ENCODE measurements around the gene SPAST. TPM values are rescaled to one million over a fixed set of nuclear protein-coding genes. Genes with fewer than 3 reads are reported as not detected.
"Not testable (repeated sequence)": the region's sequence is repeated elsewhere in the genome, so short reads cannot be mapped to it uniquely, and the experiment has no call there.

SPAST gene
- total RNA-seq, 4 donors from 2014 or later: 17.5 to 24.2 (median 20.1) TPM

- DNase-seq (ENCODE audit: low spot score in 2 of 2): no peak
- H3K27ac ChIP-seq: no peak overlapping the region
- WGBS: 95% methylated on average over 2 of the region's 2 CpGs
- no peaks in the 10 kb centered on the region for H3K9me3 ChIP-seq
- H3K36me3 ChIP-seq: peaks cover 49% of the 10 kb centered on the region
- H3K4me3 ChIP-seq: no peak overlapping the region
- H3K4me1 ChIP-seq: no peaks in the 10 kb centered on the region
- no peaks in the 10 kb centered on the region for H3K27me3 ChIP-seq
- TF ChIP-seq POLR2A (IDR thresholded peaks at IDR 0.05) (no peak), EP300 (IDR thresholded peaks at IDR 0.05) (no peak), CTCF (IDR thresholded peaks at IDR 0.05) (no peak), POLR2AphosphoS5 (IDR thresholded peaks at IDR 0.05) (no peak)
Measured at GRCh38 chr2:32129086-32129485, 65.7 kb downstream of the SPAST start.

- Histone ChIP-seq H3K9me3 (no peaks in the 10 kb centered on the region), H3K27ac (no peak overlapping the region), H3K27me3 (no peaks in the 10 kb centered on the region), H3K36me3 (peaks cover 36% of the 10 kb centered on the region), H3K4me3 (no peak overlapping the region), H3K4me1 (no peaks in the 10 kb centered on the region)
- no peak for DNase-seq (ENCODE audit: low spot score in 2 of 2)
- 96% methylated on average over 8 of the region's 8 CpGs for WGBS
- TF ChIP-seq CTCF (IDR thresholded peaks at IDR 0.05) (no peak), POLR2AphosphoS5 (IDR thresholded peaks at IDR 0.05) (no peak), EP300 (IDR thresholded peaks at IDR 0.05) (no peak), POLR2A (IDR thresholded peaks at IDR 0.05) (no peak)
Measured at GRCh38 chr2:32135409-32135808, 72.1 kb downstream of the SPAST start.

DNA sequence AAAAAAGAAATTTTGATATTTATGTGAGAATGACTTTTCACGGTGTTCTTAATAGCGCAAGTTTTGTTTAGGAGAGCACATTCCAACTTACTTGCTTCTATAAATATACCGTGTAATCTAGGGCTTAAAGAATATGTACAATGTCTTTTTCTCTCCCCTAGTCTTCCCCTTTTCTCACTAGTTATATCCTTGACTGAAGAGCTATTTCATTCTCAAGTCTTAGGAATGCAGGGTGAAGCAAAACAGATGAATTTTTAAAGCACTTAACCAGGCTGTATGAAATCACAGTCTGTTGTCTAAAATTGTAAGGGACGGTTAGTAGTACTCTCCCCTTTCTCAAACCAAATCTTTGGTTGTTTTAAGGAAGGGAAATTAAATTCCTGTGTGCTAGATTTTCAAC is 72.7 kb downstream of the SPAST start:
- Histone ChIP-seq H3K9me3 (no peaks in the 10 kb centered on the region), H3K4me3 (no peak overlapping the region), H3K36me3 (peaks cover 33% of the 10 kb centered on the region), H3K27me3 (no peaks in the 10 kb centered on the region), H3K27ac (no peak overlapping the region), H3K4me1 (no peaks in the 10 kb centered on the region)
- TF ChIP-seq EP300 (IDR thresholded peaks at IDR 0.05) (no peak), POLR2A (IDR thresholded peaks at IDR 0.05) (no peak), POLR2AphosphoS5 (IDR thresholded peaks at IDR 0.05) (no peak), CTCF (IDR thresholded peaks at IDR 0.05) (no peak)
- 91% methylated on average over 4 of the region's 4 CpGs for WGBS
- DNase-seq (ENCODE audit: low spot score in 2 of 2): no peak

- H3K36me3 ChIP-seq: peaks cover 32% of the 10 kb centered on the region
- not testable (repeated sequence) for H3K27me3 ChIP-seq; H3K4me1 ChIP-seq; H3K27ac ChIP-seq; H3K9me3 ChIP-seq; DNase-seq (ENCODE audit: low spot score in 2 of 2); H3K4me3 ChIP-seq
- 95% methylated on average over 14 of the region's 14 CpGs for WGBS
Measured at GRCh38 chr2:32151544-32151943, 88.2 kb downstream of the SPAST start.

DNA sequence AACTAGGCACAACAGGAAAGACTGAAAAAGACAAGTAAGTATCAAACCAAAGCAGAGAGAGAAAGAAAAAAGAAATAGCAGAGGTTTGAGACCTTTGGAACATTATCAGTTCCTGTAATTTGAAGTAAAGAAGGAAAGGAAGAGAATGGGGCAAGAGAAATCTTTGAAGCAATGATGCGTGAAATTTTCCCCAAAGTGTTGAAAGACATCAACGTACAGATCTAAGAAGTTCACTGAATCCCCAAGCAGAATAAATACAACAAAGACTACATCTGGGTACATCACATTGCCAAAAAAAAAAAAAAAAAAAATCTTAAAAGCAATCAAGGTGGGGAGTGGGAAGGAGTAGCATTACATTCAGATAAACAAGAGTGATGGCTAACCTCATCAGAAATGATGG is 96.3 kb downstream of the SPAST start:
- Histone ChIP-seq H3K27me3 (no peaks in the 10 kb centered on the region), H3K4me3 (no peak overlapping the region), H3K4me1 (no peaks in the 10 kb centered on the region), H3K27ac (no peak overlapping the region), H3K9me3 (no peaks in the 10 kb centered on the region), H3K36me3 (peaks cover 7% of the 10 kb centered on the region)
- WGBS: 98% methylated on average over 2 of the region's 2 CpGs
- no peak for TF ChIP-seq EP300 (IDR thresholded peaks at IDR 0.05)
- no peak for TF ChIP-seq POLR2A (IDR thresholded peaks at IDR 0.05)
- no peak for TF ChIP-seq POLR2AphosphoS5 (IDR thresholded peaks at IDR 0.05)
- TF ChIP-seq CTCF (IDR thresholded peaks at IDR 0.05): no peak
- no peak for DNase-seq (ENCODE audit: low spot score in 2 of 2)

DNA sequence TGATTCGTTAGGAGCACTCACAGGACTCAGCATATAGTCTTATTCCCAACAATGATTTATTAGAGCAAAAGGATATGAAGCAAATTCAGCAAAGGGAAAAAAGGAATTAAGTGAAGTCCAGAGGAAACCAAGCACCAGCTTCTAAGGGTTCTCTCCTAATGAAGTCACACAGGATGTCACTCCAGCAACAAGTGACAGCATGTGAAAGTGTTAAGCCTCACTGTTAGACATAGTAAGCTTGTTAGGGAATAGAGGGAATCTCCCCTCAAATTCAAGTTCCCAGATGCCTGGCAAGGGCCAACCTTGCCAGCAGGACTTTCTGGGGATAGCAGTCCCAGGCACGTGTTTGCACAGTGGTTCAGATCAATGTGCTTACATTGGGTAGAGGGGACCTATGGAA is 97.9 kb downstream of the SPAST start:
- H3K4me3 ChIP-seq: no peak overlapping the region
- TF ChIP-seq POLR2AphosphoS5 (IDR thresholded peaks at IDR 0.05) (no peak), EP300 (IDR thresholded peaks at IDR 0.05) (no peak), POLR2A (IDR thresholded peaks at IDR 0.05) (no peak), CTCF (IDR thresholded peaks at IDR 0.05) (no peak)
- H3K4me1 ChIP-seq: peaks cover 2% of the 10 kb centered on the region
- WGBS: 39% methylated on average over 2 of the region's 2 CpGs
- H3K36me3 ChIP-seq: no peaks in the 10 kb centered on the region
- no peaks in the 10 kb centered on the region for H3K9me3 ChIP-seq
- H3K27me3 ChIP-seq: no peaks in the 10 kb centered on the region
- no peak overlapping the region for H3K27ac ChIP-seq
- no peak for DNase-seq (ENCODE audit: low spot score in 2 of 2)

DNA sequence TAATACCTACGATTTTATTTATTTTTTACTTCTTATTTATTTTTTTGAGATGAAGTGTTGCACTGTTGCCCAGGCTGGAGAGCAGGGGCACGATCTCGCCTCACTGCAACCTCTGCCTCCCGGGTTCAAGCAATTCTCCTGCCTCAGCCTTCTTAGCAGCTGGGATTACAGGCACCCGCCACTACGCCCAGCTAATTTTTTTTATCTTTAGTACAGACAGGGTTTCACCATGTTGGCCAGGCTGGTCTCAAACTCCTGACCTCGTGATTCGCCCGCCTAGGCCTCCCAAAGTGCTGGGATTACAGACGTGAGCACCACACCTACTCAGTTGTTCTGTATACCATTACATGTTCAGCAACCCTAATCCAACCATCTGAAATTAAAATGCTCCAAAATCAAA is 100.9 kb downstream of the SPAST start:
- not testable (repeated sequence) for H3K27ac ChIP-seq; H3K4me3 ChIP-seq; H3K36me3 ChIP-seq; H3K27me3 ChIP-seq; DNase-seq (ENCODE audit: low spot score in 2 of 2); H3K9me3 ChIP-seq
- WGBS: 89% methylated on average over 10 of the region's 10 CpGs
- peaks cover 11% of the 10 kb centered on the region for H3K4me1 ChIP-seq

GRCh38 chr2:32165027-32165347 is 101.6 kb downstream of the SPAST start:
- Histone ChIP-seq H3K4me1 (peaks cover 11% of the 10 kb centered on the region), H3K4me3 (peak overlapping the region; percentile 84), H3K27ac (peak overlapping the region; percentile 92)
- WGBS: 9% methylated on average over 13 of the region's 13 CpGs
- H3K27me3 ChIP-seq; DNase-seq (ENCODE audit: low spot score in 2 of 2); H3K36me3 ChIP-seq; H3K9me3 ChIP-seq: not testable (repeated sequence)

Data from suprapubic skin (tissue), 4 donors.